ENCODE results near the gene RTN4RL2.

DNA sequence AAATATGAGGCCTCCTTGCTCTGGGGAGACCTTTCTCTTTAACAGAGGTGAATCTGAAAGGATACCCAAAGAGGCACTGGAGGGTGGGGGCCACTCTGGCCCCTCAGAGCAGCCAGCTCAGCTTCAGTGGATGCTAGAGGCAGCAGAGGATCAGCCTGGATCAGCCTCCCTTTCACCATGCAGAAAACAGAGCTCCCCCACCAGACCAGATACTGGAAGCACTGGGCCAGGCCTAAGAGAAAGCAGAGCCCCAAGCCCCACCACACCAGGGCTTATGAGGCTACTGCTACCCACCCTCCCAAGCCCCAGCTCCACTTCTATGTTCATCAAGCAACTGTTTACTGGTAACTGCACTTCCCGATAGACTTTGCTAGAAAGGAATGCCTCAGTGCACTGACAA lies 29.4 kb upstream of the RTN4RL2 start:
- TF ChIP-seq, protein P1, sequence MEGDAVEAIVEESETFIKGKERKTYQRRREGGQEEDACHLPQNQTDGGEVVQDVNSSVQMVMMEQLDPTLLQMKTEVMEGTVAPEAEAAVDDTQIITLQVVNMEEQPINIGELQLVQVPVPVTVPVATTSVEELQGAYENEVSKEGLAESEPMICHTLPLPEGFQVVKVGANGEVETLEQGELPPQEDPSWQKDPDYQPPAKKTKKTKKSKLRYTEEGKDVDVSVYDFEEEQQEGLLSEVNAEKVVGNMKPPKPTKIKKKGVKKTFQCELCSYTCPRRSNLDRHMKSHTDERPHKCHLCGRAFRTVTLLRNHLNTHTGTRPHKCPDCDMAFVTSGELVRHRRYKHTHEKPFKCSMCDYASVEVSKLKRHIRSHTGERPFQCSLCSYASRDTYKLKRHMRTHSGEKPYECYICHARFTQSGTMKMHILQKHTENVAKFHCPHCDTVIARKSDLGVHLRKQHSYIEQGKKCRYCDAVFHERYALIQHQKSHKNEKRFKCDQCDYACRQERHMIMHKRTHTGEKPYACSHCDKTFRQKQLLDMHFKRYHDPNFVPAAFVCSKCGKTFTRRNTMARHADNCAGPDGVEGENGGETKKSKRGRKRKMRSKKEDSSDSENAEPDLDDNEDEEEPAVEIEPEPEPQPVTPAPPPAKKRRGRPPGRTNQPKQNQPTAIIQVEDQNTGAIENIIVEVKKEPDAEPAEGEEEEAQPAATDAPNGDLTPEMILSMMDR (conservative IDR thresholded peaks at IDR 0.05) = no peak
- TF ChIP-seq ZFX (IDR thresholded peaks at IDR 0.05) = no peak
